Measurements from ENCODE around the gene ACER1. TPM values are rescaled to one million over a fixed set of nuclear protein-coding genes. Genes with fewer than 3 reads are reported as not detected.

Gene ACER1
- total RNA-seq, 4 donors from 2014 or later: 0.61 TPM; not detected in 3

DNA sequence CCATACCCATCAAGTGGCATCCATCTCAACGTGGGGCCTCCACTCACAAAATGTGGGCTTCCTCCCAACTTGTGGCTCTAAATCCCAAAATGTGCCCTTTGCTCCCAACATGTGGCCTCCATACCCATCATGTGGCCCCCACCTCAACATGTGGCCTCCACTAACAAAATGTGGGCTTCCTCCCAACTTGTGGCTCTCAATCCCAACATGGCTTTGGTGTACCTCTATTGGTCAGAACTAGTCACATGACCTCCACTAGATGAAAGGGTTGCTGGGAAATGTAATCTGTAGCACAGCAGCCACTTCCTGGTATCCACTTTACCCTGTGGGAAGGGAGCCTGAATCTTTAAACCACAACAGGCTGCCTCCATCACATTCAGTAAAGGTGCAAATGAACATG lies 10.1 kb upstream of the ACER1 start:
- Histone ChIP-seq H3K36me3 (no peaks in the 10 kb centered on the region), H3K27ac (no peak overlapping the region), H3K4me1 (no peaks in the 10 kb centered on the region), H3K9me3 (no peaks in the 10 kb centered on the region), H3K27me3 (no peaks in the 10 kb centered on the region), H3K4me3 (no peak overlapping the region)
- no peak for DNase-seq
- TF ChIP-seq CTCF (IDR thresholded peaks at IDR 0.05): no peak
- TF ChIP-seq POLR2A (IDR thresholded peaks at IDR 0.05): no peak
- intact Hi-C loops (cut with DNase I; ENCODE audit: low total_unique reads): no loop called here

DNA sequence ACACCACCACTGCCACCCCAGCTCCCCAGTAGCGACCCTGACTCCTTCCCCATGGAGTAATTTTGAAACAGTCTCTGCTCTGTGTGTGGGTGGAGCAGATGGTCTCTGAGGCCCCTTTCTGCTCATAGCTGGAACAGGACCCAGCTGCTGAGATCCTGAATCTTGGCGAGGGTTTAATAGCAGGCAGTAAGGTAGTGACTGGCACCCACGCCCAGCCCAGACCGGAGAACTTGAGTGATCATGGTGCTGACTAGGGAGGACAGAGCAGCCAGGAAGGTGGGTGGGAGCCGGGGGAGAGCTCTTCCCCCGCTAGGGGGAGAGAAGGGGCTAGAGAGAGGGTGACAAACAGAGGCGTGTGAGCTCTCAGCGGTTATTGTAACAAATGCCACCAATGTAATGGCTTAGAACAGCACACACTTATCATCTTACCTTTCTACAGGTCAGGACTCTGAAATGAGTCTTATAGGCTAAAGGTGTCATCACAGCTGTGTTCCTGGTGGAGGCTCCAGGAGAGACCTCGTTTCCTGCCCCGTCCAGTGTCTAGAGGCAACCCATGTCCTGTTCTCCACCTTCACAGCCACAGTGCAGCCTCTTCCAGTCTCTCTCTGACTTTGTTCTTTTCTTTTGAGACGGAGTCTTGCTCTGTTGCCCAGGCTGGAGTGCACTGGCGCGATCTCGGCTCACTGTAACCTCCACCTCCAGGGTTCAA lies 7.2 kb upstream of the ACER1 start:
- no peaks in the 10 kb centered on the region for H3K9me3 ChIP-seq
- no peaks in the 10 kb centered on the region for H3K4me1 ChIP-seq
- H3K36me3 ChIP-seq: no peaks in the 10 kb centered on the region
- no peak for TF ChIP-seq POLR2A (IDR thresholded peaks at IDR 0.05)
- no peak for TF ChIP-seq CTCF (IDR thresholded peaks at IDR 0.05)
- H3K4me3 ChIP-seq: no peak overlapping the region
- intact Hi-C loops (cut with DNase I; ENCODE audit: low total_unique reads): no loop called here
- H3K27ac ChIP-seq: no peak overlapping the region
- no peaks in the 10 kb centered on the region for H3K27me3 ChIP-seq
- no peak for DNase-seq

- Histone ChIP-seq H3K4me1 (no peaks in the 10 kb centered on the region), H3K27me3 (no peaks in the 10 kb centered on the region), H3K36me3 (no peaks in the 10 kb centered on the region), H3K4me3 (no peak overlapping the region), H3K27ac (no peak overlapping the region), H3K9me3 (no peaks in the 10 kb centered on the region)
- no peak for TF ChIP-seq CTCF (IDR thresholded peaks at IDR 0.05)
- TF ChIP-seq POLR2A (IDR thresholded peaks at IDR 0.05): no peak
- intact Hi-C loops (cut with DNase I; ENCODE audit: low total_unique reads): no loop called here
- DNase-seq: no peak
Measured at GRCh38 chr19:6334490-6335285, 1.3 kb upstream of the ACER1 start.

- no peaks in the 10 kb centered on the region for H3K9me3 ChIP-seq
- no peak for DNase-seq
- H3K27me3 ChIP-seq: no peaks in the 10 kb centered on the region
- TF ChIP-seq CTCF (IDR thresholded peaks at IDR 0.05) (no peak), POLR2A (IDR thresholded peaks at IDR 0.05) (no peak)
- H3K27ac ChIP-seq: no peak overlapping the region
- H3K4me3 ChIP-seq: no peak overlapping the region
- no peaks in the 10 kb centered on the region for H3K36me3 ChIP-seq
- H3K4me1 ChIP-seq: no peaks in the 10 kb centered on the region
- intact Hi-C loops (cut with DNase I; ENCODE audit: low total_unique reads): no loop called here
Measured at GRCh38 chr19:6326815-6327214, 6.6 kb downstream of the ACER1 start.

DNA sequence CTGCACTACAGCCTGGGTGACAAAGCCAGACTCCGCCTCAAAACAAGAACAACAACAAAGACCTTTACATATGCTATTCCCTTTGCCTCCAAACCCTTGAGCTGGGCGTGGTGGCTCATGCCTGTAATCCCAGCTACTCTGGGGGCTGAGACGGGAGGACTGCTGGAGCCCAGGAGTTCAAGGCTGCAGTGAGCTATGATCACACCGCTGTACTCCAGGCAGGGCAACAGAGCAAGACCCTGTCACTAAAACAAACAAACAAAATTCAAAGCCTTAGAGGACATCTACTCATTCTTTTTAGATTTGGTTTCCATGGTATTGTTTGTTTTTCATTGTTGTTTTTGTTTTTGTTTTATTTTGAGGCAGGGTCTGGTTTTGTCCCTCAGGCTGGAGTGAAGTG lies 7.8 kb downstream of the ACER1 start:
- TF ChIP-seq POLR2A (IDR thresholded peaks at IDR 0.05) (no peak), CTCF (IDR thresholded peaks at IDR 0.05) (no peak)

More for the DNA sequence above, 7.8 kb downstream of the ACER1 start:
- H3K4me3 ChIP-seq: no peak overlapping the region
- H3K27ac ChIP-seq: no peak overlapping the region
- DNase-seq: no peak
- H3K4me1 ChIP-seq: no peaks in the 10 kb centered on the region
- intact Hi-C loops (cut with DNase I; ENCODE audit: low total_unique reads): no loop called here
- H3K9me3 ChIP-seq: no peaks in the 10 kb centered on the region
- H3K27me3 ChIP-seq: no peaks in the 10 kb centered on the region
- H3K36me3 ChIP-seq: no peaks in the 10 kb centered on the region

Data from uterus (tissue), 4 donors.